Esophagus muscularis mucosa (tissue), 4 donors: Measurements from ENCODE around the gene COMMD1.

Experiments used
- EP300 ChIP-seq: sonication (generic); formaldehyde crosslinking; IDR thresholded peaks from one replicate; pipeline ENCODE4 v1.6.1; 2017; ENCODE audit warnings: antibody characterized with exemption
- POLR2AphosphoS5 ChIP-seq, 2 donors: sonication (generic); formaldehyde crosslinking; IDR thresholded peaks; one replicate each; pipeline ENCODE4 v1.6.1; 2017; ENCODE audit warnings: antibody characterized with exemption in 2 of 2
- TF ChIP-seq, protein P1 (sequence below), 3 experiments: fragments of 200-600 bp in 2 of 3; fragments of 450-650 bp in 1 of 3; sonication (generic) in 2 of 3; IDR thresholded peaks; one replicate each; pipeline ENCODE4 v1.5.1; 2017 to 2019; ENCODE audit warnings: antibody characterized with exemption in 3 of 3, mild to moderate bottlenecking in 2 of 3, moderate library complexity in 1 of 3

DNA sequence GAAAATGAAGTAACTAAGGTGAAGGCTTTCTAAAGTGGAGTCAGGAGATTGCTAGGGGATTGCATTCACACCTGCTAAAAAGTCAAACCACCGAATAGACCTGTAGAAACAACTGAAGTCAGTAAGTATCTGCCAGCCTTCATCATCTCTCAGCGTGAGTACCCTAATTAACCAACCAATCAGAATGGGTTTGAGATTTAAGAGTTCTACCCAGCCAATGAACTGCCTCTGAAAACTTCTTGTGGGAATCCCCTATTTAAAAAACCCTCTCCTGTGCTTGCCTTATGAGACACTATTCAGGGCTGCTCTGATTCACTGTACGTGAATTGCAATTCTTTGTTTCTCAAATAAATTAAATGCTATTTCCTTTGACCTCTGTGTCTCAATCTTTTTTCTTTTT lies 48.2 kb upstream of the COMMD1 start:
- no peak for TF ChIP-seq EP300
- TF ChIP-seq, protein P1, sequence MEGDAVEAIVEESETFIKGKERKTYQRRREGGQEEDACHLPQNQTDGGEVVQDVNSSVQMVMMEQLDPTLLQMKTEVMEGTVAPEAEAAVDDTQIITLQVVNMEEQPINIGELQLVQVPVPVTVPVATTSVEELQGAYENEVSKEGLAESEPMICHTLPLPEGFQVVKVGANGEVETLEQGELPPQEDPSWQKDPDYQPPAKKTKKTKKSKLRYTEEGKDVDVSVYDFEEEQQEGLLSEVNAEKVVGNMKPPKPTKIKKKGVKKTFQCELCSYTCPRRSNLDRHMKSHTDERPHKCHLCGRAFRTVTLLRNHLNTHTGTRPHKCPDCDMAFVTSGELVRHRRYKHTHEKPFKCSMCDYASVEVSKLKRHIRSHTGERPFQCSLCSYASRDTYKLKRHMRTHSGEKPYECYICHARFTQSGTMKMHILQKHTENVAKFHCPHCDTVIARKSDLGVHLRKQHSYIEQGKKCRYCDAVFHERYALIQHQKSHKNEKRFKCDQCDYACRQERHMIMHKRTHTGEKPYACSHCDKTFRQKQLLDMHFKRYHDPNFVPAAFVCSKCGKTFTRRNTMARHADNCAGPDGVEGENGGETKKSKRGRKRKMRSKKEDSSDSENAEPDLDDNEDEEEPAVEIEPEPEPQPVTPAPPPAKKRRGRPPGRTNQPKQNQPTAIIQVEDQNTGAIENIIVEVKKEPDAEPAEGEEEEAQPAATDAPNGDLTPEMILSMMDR (IDR thresholded peaks at IDR 0.05) = no peak
- TF ChIP-seq POLR2AphosphoS5 (IDR thresholded peaks at IDR 0.05) = no peak
